Hematopoietic multipotent progenitor cell (in vitro differentiated cells): Measurements from ENCODE around the gene TTC7B. TPM values are rescaled to one million over a fixed set of nuclear protein-coding genes. Genes with fewer than 3 reads are reported as not detected.

Experiments
- DNase-seq, 3 donors: peaks; one replicate each; pipeline ENCODE4 v3.0.0-alpha.2; 2011 to 2015; ENCODE audit warnings: low read depth in 2 of 3, low spot score in 2 of 3
- total RNA-seq: library from RNA; depleted of rRNA; stranded (reverse); fragments of >200 nt; gene quantifications from one replicate; pipeline ENCODE4 v1.2.3, GENCODE V29; 2012

The TTC7B gene
- total RNA-seq, 1 donor: 26.1 TPM

DNA sequence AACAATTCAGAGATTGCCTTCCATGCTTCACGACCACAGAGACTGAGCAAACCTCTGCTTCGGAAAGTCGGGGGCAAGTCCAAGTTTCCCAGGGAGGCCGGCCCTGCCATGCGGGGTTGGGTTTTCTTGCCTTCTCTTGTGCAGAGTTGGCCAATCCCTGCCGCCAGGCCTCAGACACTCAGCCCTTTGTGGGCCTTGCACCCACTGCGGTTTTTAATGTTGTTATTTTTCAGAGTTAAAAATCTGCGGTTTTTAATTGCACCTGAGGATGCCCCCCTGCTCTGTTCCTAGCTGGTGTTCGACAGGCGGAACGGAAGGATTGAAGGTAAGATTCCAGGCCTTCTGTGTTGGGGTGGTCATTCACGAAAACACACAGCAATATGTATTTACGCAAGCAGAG lies 310.7 kb downstream of the TTC7B start:
- DNase-seq: no peak

- DNase-seq: no peak
Observed at GRCh38 chr14:90504643-90505042, 311.6 kb downstream of the TTC7B start.

DNA sequence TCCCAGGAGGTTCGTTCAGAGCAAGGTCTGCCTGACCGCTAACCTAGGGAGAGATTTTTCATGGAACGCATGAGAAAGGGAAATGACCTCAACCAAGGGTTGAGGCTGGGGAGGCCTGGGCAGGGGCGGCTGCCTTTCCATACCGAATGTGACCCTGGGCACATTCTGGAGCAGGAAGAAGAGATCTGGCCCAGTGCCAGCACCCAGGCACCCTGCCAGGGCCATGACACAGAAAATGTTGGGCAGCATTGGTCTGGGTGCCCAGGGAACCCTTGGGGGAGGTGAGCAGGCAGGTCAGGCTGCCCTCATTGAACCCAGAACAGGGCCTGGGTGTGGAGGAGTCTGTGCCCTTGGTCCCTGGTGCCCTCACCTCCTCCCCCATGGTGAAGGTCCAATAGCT lies 312.6 kb downstream of the TTC7B start:
- no peak for DNase-seq

DNA sequence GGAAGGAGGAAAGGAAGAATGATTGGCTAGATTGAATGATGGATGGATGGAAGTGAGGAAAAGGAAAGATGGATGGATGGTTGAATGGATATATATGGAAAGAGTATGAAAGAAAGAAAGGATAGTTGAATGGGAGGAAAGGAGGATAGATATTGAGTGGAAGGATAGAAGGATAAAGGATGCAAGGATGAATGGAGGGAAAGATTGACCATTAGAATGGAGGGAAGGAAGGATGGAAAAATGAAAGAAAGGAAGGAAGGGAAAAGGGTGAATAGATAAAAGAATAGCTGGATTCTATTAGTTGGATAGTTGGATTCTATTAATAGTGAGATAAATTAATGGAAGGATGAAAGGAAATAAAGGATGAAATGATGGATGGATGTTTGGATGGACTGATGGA lies 313.5 kb downstream of the TTC7B start:
- no peak for DNase-seq

DNA sequence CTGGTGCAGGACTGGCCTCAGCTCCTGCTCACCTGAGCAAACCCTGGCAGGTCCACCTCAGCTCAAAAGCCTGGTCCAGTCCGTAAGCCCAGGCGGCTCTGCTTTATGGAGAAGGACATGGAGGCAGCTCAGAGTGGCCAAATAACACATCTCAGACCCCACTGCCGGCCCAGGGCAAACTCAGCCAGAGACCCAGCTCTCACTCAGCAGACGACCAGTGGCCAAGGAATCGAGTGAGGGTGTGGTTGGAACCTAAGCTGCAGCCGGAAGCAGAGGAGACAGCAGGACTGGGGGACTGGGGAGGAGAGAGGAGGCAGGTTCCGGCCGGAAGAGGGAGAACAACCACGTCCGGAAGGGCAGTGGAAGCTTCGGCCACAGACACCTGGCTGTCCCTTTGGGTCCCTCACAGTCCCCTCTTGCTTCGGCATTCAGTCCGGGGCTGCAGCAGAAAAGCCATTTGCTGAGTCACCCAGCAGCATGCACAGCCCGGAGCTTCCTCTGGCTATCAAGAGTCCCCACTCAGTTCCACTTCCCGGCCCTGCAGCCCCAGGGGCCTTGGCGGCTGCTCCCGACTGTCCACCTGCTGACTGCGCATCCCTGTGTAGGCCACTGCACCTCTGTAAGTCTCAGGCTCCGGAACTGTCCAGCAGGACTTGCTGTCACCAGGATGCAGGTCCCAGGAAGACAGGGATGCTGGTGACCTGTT lies 315.4 kb downstream of the TTC7B start:
- DNase-seq: peak in 2 of 3 donors; percentile 39 to 60

GRCh38 chr14:90499908-90500664 lies 316.1 kb downstream of the TTC7B start:
- DNase-seq: no peak

DNA sequence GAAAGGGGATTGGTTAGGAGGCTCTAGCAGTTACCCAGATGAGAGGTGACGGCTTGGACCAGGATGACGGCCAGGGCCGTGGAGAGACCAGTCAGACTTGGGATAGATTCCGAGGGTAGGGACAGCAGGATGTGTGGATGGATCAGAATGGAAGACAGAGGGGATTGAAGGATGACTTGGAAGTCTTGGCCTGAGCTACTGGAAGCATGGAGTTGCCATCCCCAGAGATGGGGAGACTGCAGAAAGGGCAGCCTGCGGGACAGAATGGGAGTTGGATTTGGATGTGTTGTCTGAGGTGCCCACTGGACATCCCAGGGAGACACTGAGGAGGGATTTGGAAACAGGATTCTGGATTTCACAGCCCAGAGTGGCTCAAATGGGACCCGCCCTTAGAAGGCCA lies 317.1 kb downstream of the TTC7B start:
- no peak for DNase-seq

- no peak for DNase-seq
Observed at GRCh38 chr14:90498198-90498597, 318.0 kb downstream of the TTC7B start.

GRCh38 chr14:90496379-90496778 lies 319.9 kb downstream of the TTC7B start:
- no peak for DNase-seq

GRCh38 chr14:90495357-90496276 lies 320.6 kb downstream of the TTC7B start:
- peak; percentile 19 to 91 (median 71) for DNase-seq

- no peak for DNase-seq
Observed at GRCh38 chr14:90491911-90492531, 324.2 kb downstream of the TTC7B start.

DNA sequence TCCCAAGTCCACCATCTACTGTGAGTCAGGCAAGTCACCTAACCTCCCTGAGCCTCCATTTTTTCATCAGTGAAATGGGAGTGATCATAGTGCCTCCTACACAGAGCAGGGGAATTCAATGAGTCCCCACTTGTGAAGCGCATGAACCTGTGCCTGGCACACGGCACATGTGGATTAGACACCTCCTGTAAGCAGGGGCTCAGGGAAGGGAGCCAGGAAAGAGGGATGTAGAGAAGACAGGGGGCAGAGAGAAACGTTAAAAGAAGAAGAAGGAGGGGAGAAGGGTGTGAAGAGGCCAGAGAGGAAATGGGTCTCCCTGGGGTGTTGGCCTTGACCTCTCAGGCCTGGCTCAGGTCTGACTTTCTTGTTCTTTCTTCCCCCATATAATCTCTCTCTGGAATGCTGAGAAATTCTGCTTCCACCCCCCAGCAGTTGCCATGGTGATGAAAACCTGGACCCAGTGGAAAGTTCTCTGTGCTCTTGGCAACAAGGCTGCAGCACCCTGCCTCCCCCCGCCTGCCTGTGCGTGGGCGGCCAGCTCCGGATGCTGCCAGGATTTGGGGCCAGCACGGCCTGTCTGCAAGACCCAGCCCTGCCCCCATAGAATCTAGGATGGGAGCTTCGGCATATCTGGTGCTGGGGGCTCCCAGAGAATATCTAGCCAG lies 324.9 kb downstream of the TTC7B start:
- DNase-seq: no peak

GRCh38 chr14:90490720-90491050 lies 325.5 kb downstream of the TTC7B start:
- no peak for DNase-seq

DNA sequence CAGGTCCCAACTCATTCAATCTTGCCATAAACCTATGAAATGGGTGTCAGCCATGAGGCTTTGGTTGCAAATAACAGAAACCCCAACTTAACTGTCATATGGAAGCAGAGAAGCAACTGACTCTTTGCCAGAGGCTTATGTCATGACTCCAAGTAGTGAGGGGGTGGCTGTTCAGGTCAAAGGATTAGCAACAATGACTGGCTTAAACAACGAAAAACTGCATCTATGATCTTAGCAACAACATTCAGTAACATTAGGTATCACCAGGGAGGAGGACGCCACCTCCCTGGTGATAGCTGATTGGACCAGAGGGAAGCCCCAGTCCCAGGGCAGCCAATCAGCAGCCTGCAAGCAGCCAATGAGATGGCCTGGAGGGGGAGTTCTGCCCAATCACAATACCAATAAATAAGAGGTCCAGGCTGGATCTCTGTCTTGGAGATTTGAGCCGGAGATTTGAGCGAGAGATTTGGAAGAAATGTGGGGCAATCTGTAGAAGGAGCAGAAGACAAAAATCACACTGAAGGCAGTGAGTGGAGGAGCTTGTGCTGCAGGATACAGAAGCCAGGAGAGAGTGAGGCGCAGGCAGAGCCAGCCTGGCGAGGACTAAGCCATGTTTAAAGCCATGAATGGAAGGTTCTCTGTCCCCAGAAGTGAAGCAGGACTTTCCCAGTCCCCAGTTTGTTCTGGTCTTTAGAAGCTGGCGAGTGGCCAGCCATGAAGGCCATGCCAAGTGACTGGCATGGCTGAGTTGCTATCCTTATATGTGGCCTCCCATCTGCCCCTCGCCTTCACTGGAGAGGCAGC lies 326.1 kb downstream of the TTC7B start:
- DNase-seq: no peak

DNA sequence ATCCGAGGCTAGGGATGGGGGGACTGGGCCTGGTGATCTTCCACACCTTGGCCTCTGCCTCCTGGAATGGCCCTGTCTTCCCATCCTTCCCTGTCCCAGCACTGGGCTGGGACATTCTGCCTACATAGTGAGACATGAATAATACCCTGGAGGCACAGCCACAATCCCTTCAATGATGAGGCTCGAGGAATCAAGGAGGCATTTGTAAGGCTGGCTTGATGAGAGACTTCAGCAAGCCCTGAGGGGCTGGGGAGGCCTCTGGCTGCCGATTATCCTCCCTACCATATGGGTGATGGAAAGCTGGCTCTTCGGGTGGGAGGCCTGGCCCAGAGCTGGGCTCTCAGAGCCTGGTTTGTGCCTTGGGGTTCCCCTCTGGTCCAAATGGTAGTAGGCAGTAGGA lies 326.9 kb downstream of the TTC7B start:
- DNase-seq: no peak

GRCh38 chr14:90488256-90488655 lies 328.0 kb downstream of the TTC7B start:
- no peak for DNase-seq

GRCh38 chr14:90487462-90487861 lies 328.8 kb downstream of the TTC7B start:
- no peak for DNase-seq

GRCh38 chr14:90487031-90487430 lies 329.2 kb downstream of the TTC7B start:
- no peak for DNase-seq

GRCh38 chr14:90484291-90484690 lies 331.9 kb downstream of the TTC7B start:
- no peak for DNase-seq

GRCh38 chr14:90483571-90483974 lies 332.7 kb downstream of the TTC7B start:
- peak in 2 of 3 donors; percentile 82 to 94 for DNase-seq
